ENCODE data around the gene GAS6.

DNA sequence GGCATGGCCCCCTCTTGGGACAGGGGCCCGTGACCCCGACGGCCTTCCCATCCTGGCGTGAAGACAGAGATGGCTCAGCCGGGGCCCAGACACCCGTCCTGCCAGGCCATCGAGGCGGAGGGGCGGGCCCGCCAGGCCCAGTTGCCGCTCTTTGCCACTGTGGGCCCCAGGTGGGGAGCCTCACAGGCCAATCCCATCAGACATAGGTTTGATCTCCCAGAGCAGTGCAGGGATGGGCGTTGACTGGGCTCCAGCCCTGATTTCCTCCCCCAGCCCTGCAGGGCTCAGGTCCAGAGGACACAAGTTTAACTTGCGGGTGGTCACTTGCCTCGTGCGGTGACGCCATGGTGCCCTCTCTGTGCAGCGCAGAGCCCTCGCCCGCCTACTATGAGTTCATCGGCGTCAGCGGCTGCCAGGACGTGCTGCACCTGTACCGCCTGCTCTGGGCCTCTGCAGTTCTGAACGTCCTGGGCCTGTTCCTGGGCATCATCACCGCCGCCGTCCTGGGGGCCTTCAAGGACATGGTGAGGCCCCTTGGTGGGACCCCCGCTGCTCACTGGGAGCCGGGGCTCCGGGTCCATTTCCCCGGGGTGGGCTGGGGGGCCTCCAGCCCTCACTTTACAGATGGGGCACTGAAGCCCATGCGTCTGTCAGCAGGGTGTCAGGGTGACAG is 62.5 kb downstream of the GAS6 start:
- TF ChIP-seq, protein P1, sequence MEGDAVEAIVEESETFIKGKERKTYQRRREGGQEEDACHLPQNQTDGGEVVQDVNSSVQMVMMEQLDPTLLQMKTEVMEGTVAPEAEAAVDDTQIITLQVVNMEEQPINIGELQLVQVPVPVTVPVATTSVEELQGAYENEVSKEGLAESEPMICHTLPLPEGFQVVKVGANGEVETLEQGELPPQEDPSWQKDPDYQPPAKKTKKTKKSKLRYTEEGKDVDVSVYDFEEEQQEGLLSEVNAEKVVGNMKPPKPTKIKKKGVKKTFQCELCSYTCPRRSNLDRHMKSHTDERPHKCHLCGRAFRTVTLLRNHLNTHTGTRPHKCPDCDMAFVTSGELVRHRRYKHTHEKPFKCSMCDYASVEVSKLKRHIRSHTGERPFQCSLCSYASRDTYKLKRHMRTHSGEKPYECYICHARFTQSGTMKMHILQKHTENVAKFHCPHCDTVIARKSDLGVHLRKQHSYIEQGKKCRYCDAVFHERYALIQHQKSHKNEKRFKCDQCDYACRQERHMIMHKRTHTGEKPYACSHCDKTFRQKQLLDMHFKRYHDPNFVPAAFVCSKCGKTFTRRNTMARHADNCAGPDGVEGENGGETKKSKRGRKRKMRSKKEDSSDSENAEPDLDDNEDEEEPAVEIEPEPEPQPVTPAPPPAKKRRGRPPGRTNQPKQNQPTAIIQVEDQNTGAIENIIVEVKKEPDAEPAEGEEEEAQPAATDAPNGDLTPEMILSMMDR (IDR thresholded peaks at IDR 0.05; ENCODE audit: insufficient read depth, low read length, poor library complexity, severe bottlenecking) = no peak
- no peak for TF ChIP-seq EZH2phosphoT487 (conservative IDR thresholded peaks at IDR 0.05; ENCODE audit: low read length)

Measured in SU-DHL-6 (cell line).